ENCODE measurements around the gene HERC4.
"Not testable (repeated sequence)": the region's sequence is repeated elsewhere in the genome, so short reads cannot be mapped to it uniquely, and the experiment has no call there.

- TF ChIP-seq USF1 (CRISPR knock-in tag; IDR thresholded peaks at IDR 0.05); GATAD2A (IDR thresholded peaks at IDR 0.05); ETV6 (IDR thresholded peaks at IDR 0.05; ENCODE audit: borderline replicate concordance in 1 of 2, low read depth in 2 of 2, low read length in 1 of 2); ETV6 (CRISPR knock-in tag; IDR thresholded peaks at IDR 0.05; ENCODE audit: borderline replicate concordance); ZNF253 (CRISPR knock-in tag; conservative IDR thresholded peaks at IDR 0.05); RBBP5 (IDR thresholded peaks at IDR 0.05; ENCODE audit: borderline replicate concordance, insufficient read depth, low read length, poor library complexity, severe bottlenecking); POLR2A (conservative IDR thresholded peaks at IDR 0.05); SP1 (CRISPR knock-in tag; IDR thresholded peaks at IDR 0.05); CHD4 (IDR thresholded peaks at IDR 0.05; ENCODE audit: insufficient read depth, insufficient replicate concordance, low read depth, low read length, poor library complexity, severe bottlenecking); CTCF (IDR thresholded peaks at IDR 0.05 in 2 of 3, conservative IDR thresholded peaks at IDR 0.05 in 1 of 3; ENCODE audit: insufficient read depth in 2 of 3, low read depth in 1 of 3, low read length in 3 of 3); SMARCA5 (IDR thresholded peaks at IDR 0.05); HMGXB4 (CRISPR knock-in tag; IDR thresholded peaks at IDR 0.05); SIN3A (IDR thresholded peaks at IDR 0.05; ENCODE audit: borderline replicate concordance in 2 of 2, control insufficient read depth in 1 of 2, low read depth in 2 of 2, low read length in 2 of 2): not testable (repeated sequence)
Measured at GRCh38 chr10:67982603-67983002, 92.5 kb downstream of the HERC4 start.
